Measurements from ENCODE around the gene APOC1. TPM values are rescaled to one million over a fixed set of nuclear protein-coding genes. Genes with fewer than 3 reads are reported as not detected.

The APOC1 gene
- total RNA-seq, 4 donors from 2014 or later, result 1.1 to 18.7 (median 7.9) TPM

- ATAC-seq, result peak in 1 of 2 donors; percentile 32
- Histone ChIP-seq H3K4me1 (peaks cover 24 to 26% of the 10 kb centered on the region in 2 donors), H3K9me3 (no peaks in the 10 kb centered on the region), H3K4me3 (no peak overlapping the region), H3K27me3 (no peaks in the 10 kb centered on the region), H3K27ac (peak overlapping the region in 3 of 4 donors; percentile 35 to 48 (median 44)), H3K36me3 (peaks cover 0 to 6% of the 10 kb centered on the region in 2 donors)
- TF ChIP-seq POLR2A (IDR thresholded peaks at IDR 0.05) (no peak), CTCF (IDR thresholded peaks at IDR 0.05 in 4 of 5, conservative IDR thresholded peaks at IDR 0.05 in 1 of 5) (peak; percentile 70 to 88 (median 84))
- peak; percentile 26 to 56 for DNase-seq
- in situ Hi-C loops (cut with MboI; ENCODE audit: low sequenced_read_pairs in 4 of 4), result loop anchor here in 3 of 4 donors (5.0 to 10.0 kb wide), 3 partner anchors 44 to 57 kb away; partner anchors contain the start of genes APOE (in 2 of the 3) and TOMM40 (in 1 of the 3)
- intact Hi-C loops (cut with DNase I; ENCODE audit: low total_unique reads), result loop anchor here (1.0 to 10.0 kb wide), 2 partner anchors 48 to 207 kb away; partner anchors contain the start of gene BCL3
Measured at GRCh38 chr19:44951179-44952159, 37.1 kb downstream of the APOC1 start.

GRCh38 chr19:44954278-44954648 is 39.9 kb downstream of the APOC1 start:
- in situ Hi-C loops (cut with MboI; ENCODE audit: low sequenced_read_pairs in 4 of 4), result loop anchor here in 3 of 4 donors (5.0 to 10.0 kb wide), 3 partner anchors 47 to 59 kb away; partner anchors contain the start of genes APOE (in 2 of the 3) and TOMM40 (in 1 of the 3)
- Histone ChIP-seq H3K36me3 (peaks cover 0 to 6% of the 10 kb centered on the region in 2 donors), H3K4me1 (peaks cover 40 to 45% of the 10 kb centered on the region in 2 donors), H3K9me3 (no peaks in the 10 kb centered on the region), H3K4me3 (peak overlapping the region; percentile 93 to 99 (median 96)), H3K27me3 (no peaks in the 10 kb centered on the region), H3K27ac (peak overlapping the region; percentile 89 to 95 (median 92))
- no peak for ATAC-seq
- TF ChIP-seq POLR2A (IDR thresholded peaks at IDR 0.05), result no peak
- TF ChIP-seq CTCF (IDR thresholded peaks at IDR 0.05 in 4 of 5, conservative IDR thresholded peaks at IDR 0.05 in 1 of 5), result no peak
- DNase-seq, result no peak
- intact Hi-C loops (cut with DNase I; ENCODE audit: low total_unique reads), result loop anchor here (2.0 to 10.0 kb wide), 3 partner anchors 47 to 209 kb away; partner anchors contain the start of genes BCL3, CLASRP and RELB

- H3K4me1 ChIP-seq, result peaks cover 44 to 45% of the 10 kb centered on the region in 2 donors
- in situ Hi-C loops (cut with MboI; ENCODE audit: low sequenced_read_pairs in 4 of 4) (loop anchor here in 3 of 4 donors (5.0 to 10.0 kb wide), 3 partner anchors 48 to 60 kb away; partner anchors contain the start of genes APOE (in 2 of the 3) and TOMM40 (in 1 of the 3)), intact Hi-C loops (cut with DNase I; ENCODE audit: low total_unique reads) (loop anchor here (2.0 to 10.0 kb wide), 5 partner anchors 46 to 210 kb away; partner anchors contain the start of genes BCL3, CLASRP, NECTIN2 and RELB)
- peaks cover 0 to 5% of the 10 kb centered on the region in 2 donors for H3K36me3 ChIP-seq
- peak within 1 kb of the TSS; percentile 89 to 95 (median 92) for H3K27ac ChIP-seq
- H3K4me3 ChIP-seq, result peak within 1 kb of the TSS; percentile 93 to 99 (median 96)
- peak; percentile 90 to 95 for ATAC-seq
- H3K9me3 ChIP-seq, result no peaks in the 10 kb centered on the region
- no peaks in the 10 kb centered on the region for H3K27me3 ChIP-seq
- peak; percentile 59 to 63 for TF ChIP-seq POLR2A (IDR thresholded peaks at IDR 0.05)
- TF ChIP-seq CTCF (IDR thresholded peaks at IDR 0.05 in 4 of 5, conservative IDR thresholded peaks at IDR 0.05 in 1 of 5), result peak in 2 of 5 experiments; percentile 56 to 69
- DNase-seq, result peak; percentile 95 to 96
Measured at GRCh38 chr19:44954649-44955504, 40.5 kb downstream of the APOC1 start, which contains the start of gene CLPTM1. CLPTM1 (plus strand) TSS chr19:44955380; CDS start chr19:44955396, 16 bp downstream.
